K562 (cell line): ENCODE data around the gene APOL4. TPM values are rescaled to one million over a fixed set of nuclear protein-coding genes. Genes with fewer than 3 reads are reported as not detected.

Experiments used
- AFF4 ChIP-seq: sonication (generic); formaldehyde crosslinking; IDR thresholded peaks from 2 replicates; pipeline ENCODE4 v1.8.0; 2023; ENCODE audit warnings: mild to moderate bottlenecking, missing genetic modification reagents
- FOXP1 ChIP-seq: sonication (generic); formaldehyde crosslinking; IDR thresholded peaks from 2 replicates; pipeline ENCODE4 v1.8.0; 2022; ENCODE audit warnings: mild to moderate bottlenecking, missing genetic modification reagents
- GABPB1 ChIP-seq: sonication (generic); formaldehyde crosslinking; IDR thresholded peaks from 2 replicates; pipeline ENCODE4 v1.8.0; 2022; ENCODE audit warnings: mild to moderate bottlenecking, missing genetic modification reagents
- ILK ChIP-seq: fragments of 450-650 bp; IDR thresholded peaks from 2 replicates; pipeline ENCODE4 v1.6.1; 2016; ENCODE audit warnings: missing genetic modification characterization, low read depth, mild to moderate bottlenecking, missing compliant biosample characterization, moderate library complexity, borderline replicate concordance
- MTA2 ChIP-seq: fragments of 450-650 bp; IDR thresholded peaks from 2 replicates; pipeline ENCODE4 v1.6.1; 2016; ENCODE audit warnings: low read depth
- MYNN ChIP-seq, 2 experiments: sonication (generic); formaldehyde crosslinking in 1 of 2; IDR thresholded peaks; 2 replicates each; pipeline versions ENCODE4 v1.5.0 to v1.6.1; 2016 to 2020; ENCODE audit warnings: antibody characterized with exemption in 1 of 2, missing genetic modification reagents in 1 of 2
- ZBTB40 ChIP-seq, 2 experiments: fragments of 450-650 bp in 1 of 2; sonication (generic) in 1 of 2; formaldehyde crosslinking in 1 of 2; IDR thresholded peaks; 2 replicates each; pipeline versions ENCODE4 v1.7.1 to v1.9.0; 2016 to 2022; ENCODE audit warnings: inconsistent platforms in 1 of 2, mild to moderate bottlenecking in 1 of 2, missing genetic modification reagents in 1 of 2
- polyA plus RNA-seq, 8 experiments: library from polyadenylated mRNA; depleted of rRNA in 4 of 8; stranded (reverse) in 5 of 8; unstranded in 3 of 8; fragments of >200 nt; fragmentation: Nextera tagmentation in 2 of 8; fragmentation: Illumina TruSeq in 1 of 8; extraction: Ambion mirVana in 2 of 8; extraction: Trizol in 1 of 8; gene quantifications; 2 replicates each; pipeline versions ENCODE4 v1.2.1 to v1.2.3, GENCODE V29; 2011 to 2014; ENCODE audit warnings: inconsistent platforms in 1 of 8, missing spikeins in 1 of 8
- total RNA-seq, 7 experiments: library from RNA; depleted of rRNA in 6 of 7; stranded (reverse); fragments of >200 nt in 6 of 7; fragmentation: Illumina TruSeq in 2 of 7; extraction: Trizol in 2 of 7; gene quantifications; 2 replicates each; pipeline versions ENCODE4 v1.2.1 to v1.2.3, GENCODE V29; 2011 to 2021; ENCODE audit warnings: low replicate concordance in 1 of 7

The APOL4 gene
- total and polyA plus RNA-seq, 9 of the 15 experiments (the other 6 are each of a cell fraction or from before 2014, with no cell fraction given): 6.5 to 15.0 (median 9.8) TPM

- TF ChIP-seq MYNN (IDR thresholded peaks at IDR 0.05) (no peak), MYNN (CRISPR knock-in tag; IDR thresholded peaks at IDR 0.05) (no peak), AFF4 (CRISPR knock-in tag) (no peak), MTA2 (no peak), ILK (tag) (no peak), ZBTB40 (IDR thresholded peaks at IDR 0.05) (no peak), ZBTB40 (CRISPR knock-in tag; IDR thresholded peaks at IDR 0.05) (no peak), GABPB1 (CRISPR knock-in tag) (no peak), FOXP1 (CRISPR knock-in tag) (no peak)
These were observed 3.1 kb downstream of the APOL4 start (continued) for GRCh38 chr22:36198536-36198935.
